K562 (cell line): ENCODE measurements around the gene ABCB9. TPM values are rescaled to one million over a fixed set of nuclear protein-coding genes. Genes with fewer than 3 reads are reported as not detected.

ENCODE experiments used
- CREB1 ChIP-seq, 2 experiments: sonication (generic) in 1 of 2; formaldehyde crosslinking in 1 of 2; IDR thresholded peaks; 2 replicates each; pipeline versions ENCODE4 v1.6.1 to v1.8.0; 2012 to 2022; ENCODE audit warnings: inconsistent platforms in 1 of 2, mild to moderate bottlenecking in 1 of 2, missing genetic modification reagents in 1 of 2, moderate library complexity in 1 of 2
- HLTF ChIP-seq: fragments of 450-650 bp; IDR thresholded peaks from 2 replicates; pipeline ENCODE4 v1.6.1; 2016
- HMGN3 ChIP-seq: IDR thresholded peaks from 2 replicates; pipeline ENCODE4 v1.6.1; 2011; ENCODE audit warnings: borderline replicate concordance, low read depth, mild to moderate bottlenecking, mixed read lengths, low read length; ENCODE audit not compliant: insufficient read length; ENCODE audit errors: extremely low read depth
- JUND ChIP-seq, 2 experiments: IDR thresholded peaks; 2 replicates in 1 of 2; 3 replicates in 1 of 2; pipeline ENCODE4 v1.6.1; 2011; ENCODE audit warnings: borderline replicate concordance in 2 of 2, low read depth in 2 of 2, low read length in 2 of 2, improper control_type of control experiment in 1 of 2, missing biosample characterization in 1 of 2, missing genetic modification characterization in 1 of 2, missing genetic modification reagents in 1 of 2
- NR3C1 ChIP-seq: sonication (generic); formaldehyde crosslinking; IDR thresholded peaks from 2 replicates; pipeline ENCODE4 v1.8.1; 2022; ENCODE audit warnings: missing genetic modification reagents
- PKNOX1 ChIP-seq: fragments of 450-650 bp; IDR thresholded peaks from 2 replicates; pipeline ENCODE4 v1.6.1; 2016
- PREB ChIP-seq: sonication (generic); formaldehyde crosslinking; IDR thresholded peaks from 2 replicates; pipeline ENCODE4 v1.8.1; 2023; ENCODE audit warnings: mild to moderate bottlenecking, missing genetic modification reagents
- RCOR1 ChIP-seq, 2 experiments: IDR thresholded peaks; 2 replicates each; pipeline ENCODE4 v1.6.1; 2012; ENCODE audit warnings: low read depth in 2 of 2, low read length in 2 of 2, borderline replicate concordance in 1 of 2, improper control_type of control experiment in 1 of 2
- RERE ChIP-seq: sonication (generic); formaldehyde crosslinking; IDR thresholded peaks from 2 replicates; pipeline ENCODE4 v1.8.0; 2023; ENCODE audit warnings: missing genetic modification reagents, mild to moderate bottlenecking, borderline replicate concordance
- SMARCB1 ChIP-seq: IDR thresholded peaks from 2 replicates; pipeline ENCODE4 v1.6.1; 2011; ENCODE audit warnings: improper control_type of control experiment, low read depth; ENCODE audit not compliant: insufficient read length
- TRIM25 ChIP-seq: fragments of 450-650 bp; IDR thresholded peaks from 2 replicates; pipeline ENCODE4 v1.7.0; 2016; ENCODE audit warnings: borderline replicate concordance
- XRCC5 ChIP-seq: fragments of 200-400 bp; formaldehyde crosslinking; IDR thresholded peaks from 2 replicates; pipeline ENCODE4 v1.6.1; 2017; ENCODE audit warnings: low read depth, mild to moderate bottlenecking, low read length
- polyA plus RNA-seq, 8 experiments: library from polyadenylated mRNA; depleted of rRNA in 4 of 8; stranded (reverse) in 5 of 8; unstranded in 3 of 8; fragments of >200 nt; fragmentation: Nextera tagmentation in 2 of 8; fragmentation: Illumina TruSeq in 1 of 8; extraction: Ambion mirVana in 2 of 8; extraction: Trizol in 1 of 8; gene quantifications; 2 replicates each; pipeline versions ENCODE4 v1.2.1 to v1.2.3, GENCODE V29; 2011 to 2014; ENCODE audit warnings: inconsistent platforms in 1 of 8, missing spikeins in 1 of 8
- total RNA-seq, 7 experiments: library from RNA; depleted of rRNA in 6 of 7; stranded (reverse); fragments of >200 nt in 6 of 7; fragmentation: Illumina TruSeq in 2 of 7; extraction: Trizol in 2 of 7; gene quantifications; 2 replicates each; pipeline versions ENCODE4 v1.2.1 to v1.2.3, GENCODE V29; 2011 to 2021; ENCODE audit warnings: low replicate concordance in 1 of 7

ABCB9 gene
- total and polyA plus RNA-seq, 9 of the 15 experiments (the other 6 are each of a cell fraction or from before 2014, with no cell fraction given) = 0.20 to 12.6 (median 6.2) TPM

GRCh38 chr12:122886851-122887818, 79.1 kb downstream of the ABCB9 start (continued):
- TF ChIP-seq PREB (CRISPR knock-in tag) (no peak), SMARCB1 (no peak), CREB1 (IDR thresholded peaks at IDR 0.05) (no peak), CREB1 (CRISPR knock-in tag; IDR thresholded peaks at IDR 0.05) (peak; percentile 8; the same call in 1 of the 2 replicates), JUND (IDR thresholded peaks at IDR 0.05; ENCODE audit: borderline replicate concordance, low read depth, low read length) (peak; percentile 87), JUND (tag; IDR thresholded peaks at IDR 0.05; ENCODE audit: borderline replicate concordance, low read depth, low read length) (no peak; the same call in 1 of the 3 replicates), PKNOX1 (peak; percentile 35; the same call in 1 of the 2 replicates), RCOR1 (IDR thresholded peaks at IDR 0.05; ENCODE audit: borderline replicate concordance in 1 of 2, low read depth in 2 of 2, low read length in 2 of 2) (peak in 1 of 2 experiments; percentile 96; a peak in 3 of 4 replicates), RERE (CRISPR knock-in tag) (no peak), XRCC5 (0 out of 2 replicates have a peak, but pooled peaks have one; percentile 29), HMGN3 (no peak), TRIM25 (no peak), HLTF (peak; percentile 37; the same call in 1 of the 2 replicates), NR3C1 (CRISPR knock-in tag) (no peak)
